ENCODE data around the gene BMP6.
A peak's percentile ranks its signal among the peaks of the same experiment; 100 is the strongest.

Gene BMP6

GRCh38 chr6:7720346-7720745 is 5.6 kb upstream of the BMP6 start:
- no peak for DNase-seq (ENCODE audit: low spot score)

- no peak for DNase-seq (ENCODE audit: low spot score)
Observed at GRCh38 chr6:7721649-7722048, 4.2 kb upstream of the BMP6 start.

DNA sequence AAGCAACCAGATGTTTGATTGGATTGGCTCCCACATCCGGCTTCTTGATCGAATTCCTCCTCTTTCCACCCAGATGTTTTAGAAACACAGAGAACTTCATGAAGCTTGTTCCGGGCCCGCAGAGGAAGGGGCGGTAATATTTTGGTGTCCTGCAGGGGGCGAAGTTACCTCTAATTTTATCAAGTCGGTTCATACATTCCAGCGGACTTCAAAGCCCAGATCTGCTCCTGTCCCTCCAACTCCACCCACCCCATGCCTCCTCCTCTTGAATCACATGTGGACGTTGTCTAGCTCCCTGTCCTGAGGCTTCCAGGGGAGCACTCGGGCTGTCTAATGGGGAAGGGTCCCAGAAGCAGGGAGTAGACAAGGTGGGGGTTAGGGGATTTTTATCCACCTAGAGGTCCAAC is 2.9 kb upstream of the BMP6 start:
- DNase-seq (ENCODE audit: low spot score) = peak; percentile 60

DNA sequence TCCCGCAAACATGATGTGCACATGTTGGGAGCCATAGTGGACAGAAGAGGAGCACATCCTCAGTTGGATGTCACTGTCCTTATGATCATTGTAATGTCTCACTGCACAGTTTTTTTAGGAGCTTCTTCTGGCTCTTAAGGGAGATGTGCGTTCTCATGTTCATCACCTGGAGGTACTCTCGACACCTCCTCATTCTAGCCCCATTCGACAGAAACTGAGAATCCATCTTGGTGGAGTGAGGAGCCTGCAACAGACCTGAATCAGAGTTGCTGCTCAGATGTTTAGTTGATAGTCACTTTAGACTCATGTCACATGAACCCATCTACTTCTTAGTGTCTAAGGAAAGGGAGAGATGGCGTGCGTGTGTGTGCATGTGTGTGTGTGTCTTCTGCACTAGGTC is 2.3 kb upstream of the BMP6 start:
- no peak for DNase-seq (ENCODE audit: low spot score)

GRCh38 chr6:7725412-7725811 is 487 bp upstream of the BMP6 start:
- no peak for DNase-seq (ENCODE audit: low spot score)

GRCh38 chr6:7726416-7727085 is 652 bp downstream of the BMP6 start:
- peak; percentile 60 for DNase-seq (ENCODE audit: low spot score)

DNA sequence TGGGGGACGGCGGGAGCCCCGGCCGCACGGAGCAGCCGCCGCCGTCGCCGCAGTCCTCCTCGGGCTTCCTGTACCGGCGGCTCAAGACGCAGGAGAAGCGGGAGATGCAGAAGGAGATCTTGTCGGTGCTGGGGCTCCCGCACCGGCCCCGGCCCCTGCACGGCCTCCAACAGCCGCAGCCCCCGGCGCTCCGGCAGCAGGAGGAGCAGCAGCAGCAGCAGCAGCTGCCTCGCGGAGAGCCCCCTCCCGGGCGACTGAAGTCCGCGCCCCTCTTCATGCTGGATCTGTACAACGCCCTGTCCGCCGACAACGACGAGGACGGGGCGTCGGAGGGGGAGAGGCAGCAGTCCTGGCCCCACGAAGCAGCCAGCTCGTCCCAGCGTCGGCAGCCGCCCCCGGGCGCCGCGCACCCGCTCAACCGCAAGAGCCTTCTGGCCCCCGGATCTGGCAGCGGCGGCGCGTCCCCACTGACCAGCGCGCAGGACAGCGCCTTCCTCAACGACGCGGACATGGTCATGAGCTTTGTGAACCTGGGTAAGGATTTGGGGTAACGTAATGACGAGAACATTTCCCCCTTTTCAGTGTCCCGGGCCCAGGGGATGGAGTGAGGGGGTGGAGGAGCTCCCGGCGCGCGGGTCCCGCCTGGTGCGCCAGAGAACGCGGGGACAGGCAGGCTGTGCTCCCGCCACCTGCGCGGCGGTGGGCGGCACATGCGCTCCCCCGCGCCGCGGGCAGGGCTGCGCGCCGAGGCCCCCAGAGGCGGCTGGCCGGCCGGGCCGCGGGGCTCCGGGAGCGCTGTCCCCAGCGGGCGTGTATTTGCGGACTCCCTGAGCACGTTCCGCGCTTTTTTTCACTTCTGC is 1.4 kb downstream of the BMP6 start:
- DNase-seq (ENCODE audit: low spot score) = peak; percentile 50

- peak; percentile 49 for DNase-seq (ENCODE audit: low spot score)
Observed at GRCh38 chr6:7727946-7728854, 2.3 kb downstream of the BMP6 start.

GRCh38 chr6:7728855-7729590 is 3.1 kb downstream of the BMP6 start:
- peak; percentile 51 for DNase-seq (ENCODE audit: low spot score)

DNA sequence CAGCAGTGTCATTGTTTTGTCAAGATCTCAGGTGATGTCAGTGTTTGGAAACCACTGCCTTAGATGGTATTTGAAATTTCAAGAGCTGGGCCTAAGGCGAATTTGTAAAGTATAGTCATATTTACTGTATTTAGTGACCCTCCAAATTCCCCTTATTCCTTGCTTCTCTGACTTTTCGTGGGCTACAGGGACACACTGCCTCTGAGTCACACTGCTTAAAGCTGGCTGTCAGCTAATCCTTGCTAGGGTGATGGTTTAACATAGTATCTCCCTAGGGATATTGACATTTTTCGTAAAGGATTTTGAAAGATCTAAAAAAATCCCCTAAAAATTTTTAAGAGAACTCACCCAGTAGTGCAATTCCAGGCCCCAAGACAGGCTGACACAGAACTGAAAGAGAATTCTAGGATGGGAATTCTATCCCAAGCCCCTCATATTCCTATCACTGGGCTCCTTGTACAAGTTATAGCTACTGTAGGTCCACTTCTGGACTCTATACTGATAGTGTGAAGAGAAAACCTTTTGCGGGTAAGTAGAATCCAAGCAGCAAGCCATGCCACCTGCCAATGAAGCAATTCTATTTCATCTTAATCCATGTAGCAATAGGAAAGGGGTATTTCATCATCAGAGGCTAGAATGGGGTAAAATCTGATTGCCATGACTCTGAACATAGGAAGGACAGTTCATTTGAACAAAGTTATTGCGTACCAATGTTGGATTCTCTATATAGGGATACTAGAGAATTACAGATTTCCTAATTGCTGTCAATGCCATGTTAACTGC is 4.3 kb downstream of the BMP6 start:
- no peak for DNase-seq (ENCODE audit: low spot score)

GRCh38 chr6:7730784-7731227 is 4.9 kb downstream of the BMP6 start:
- no peak for DNase-seq (ENCODE audit: low spot score)

GRCh38 chr6:7731294-7731693 is 5.4 kb downstream of the BMP6 start:
- no peak for DNase-seq (ENCODE audit: low spot score)

- no peak for DNase-seq (ENCODE audit: low spot score)
Observed at GRCh38 chr6:7732228-7732627, 6.3 kb downstream of the BMP6 start.

DNA sequence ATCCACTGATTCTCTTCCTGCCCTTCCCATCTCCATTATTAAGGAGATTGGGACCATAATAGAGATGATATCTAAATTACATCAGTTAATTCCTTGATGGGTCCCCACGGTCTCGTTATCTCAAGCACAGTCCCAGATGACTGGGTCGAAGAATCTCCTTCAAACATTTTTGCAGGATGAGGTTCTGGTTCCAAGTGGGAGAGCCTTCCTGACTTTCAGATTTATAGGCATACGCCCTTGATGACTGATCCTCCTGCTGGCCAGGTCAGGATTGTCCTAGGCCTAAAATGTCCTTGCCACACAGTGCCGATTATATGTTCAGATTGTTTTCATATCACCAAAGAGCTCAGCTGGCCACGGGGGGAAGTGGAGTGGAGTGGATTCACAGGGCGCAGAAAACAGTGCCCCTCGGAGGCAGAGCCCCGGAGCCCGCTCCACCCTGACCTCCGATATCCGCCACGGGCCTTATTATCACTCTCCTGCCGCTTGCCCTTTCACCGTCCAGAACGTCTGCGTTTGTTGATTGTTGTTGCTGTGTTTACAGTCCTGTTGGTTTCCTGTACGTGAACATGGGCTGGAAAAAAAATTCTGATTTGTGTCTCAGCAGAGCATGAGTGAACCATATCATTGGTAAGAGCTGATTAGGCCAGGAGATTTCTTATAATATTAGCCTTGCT is 8.9 kb downstream of the BMP6 start:
- DNase-seq (ENCODE audit: low spot score) = no peak

- DNase-seq (ENCODE audit: low spot score) = no peak
Observed at GRCh38 chr6:7737106-7737505, 11.2 kb downstream of the BMP6 start.

DNA sequence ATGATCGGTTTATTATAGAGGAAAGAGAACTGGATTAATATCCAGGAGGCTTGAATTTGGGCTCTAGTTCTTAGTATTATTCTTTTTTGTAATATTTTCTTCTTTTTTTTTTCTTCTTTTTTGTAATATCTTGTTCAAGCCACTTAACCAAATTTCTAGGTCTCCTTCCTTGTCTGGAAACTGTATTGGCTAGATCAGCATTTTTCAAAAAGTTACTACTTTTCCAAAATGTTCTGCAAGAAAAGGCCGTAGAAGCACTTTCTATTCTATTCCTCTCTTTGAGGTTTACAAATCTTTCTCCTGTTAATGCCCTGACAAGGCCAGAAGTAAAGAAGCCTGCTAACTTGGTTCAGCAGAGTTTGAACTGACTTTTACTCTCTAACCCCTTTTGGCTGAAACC is 12.0 kb downstream of the BMP6 start:
- DNase-seq (ENCODE audit: low spot score) = no peak

DNA sequence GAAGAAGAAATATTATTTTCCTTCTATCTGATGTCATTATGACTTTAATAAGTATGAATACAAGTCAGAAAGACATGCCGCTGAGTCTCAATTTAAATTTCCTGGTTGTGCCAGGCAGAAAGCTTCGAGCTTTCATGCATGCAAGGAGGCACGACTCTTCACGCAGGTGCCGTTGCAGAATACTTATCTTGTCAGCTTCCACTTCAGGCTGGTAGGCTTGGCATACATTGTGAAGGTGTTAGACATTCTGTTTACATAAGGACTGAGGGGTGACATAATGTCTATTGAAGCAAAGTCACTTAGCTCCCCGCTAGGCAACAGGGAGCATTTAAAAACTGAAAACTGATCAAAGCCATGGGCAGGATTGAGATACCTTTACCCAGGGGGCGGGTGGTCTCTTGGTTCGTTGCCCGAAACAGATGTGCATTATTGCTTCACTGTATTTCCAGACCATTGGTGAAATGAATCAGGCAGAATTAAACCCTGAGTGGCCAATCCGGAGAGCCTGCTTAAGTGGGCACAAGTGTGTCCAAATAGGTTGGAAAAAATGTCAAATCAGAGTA is 16.4 kb downstream of the BMP6 start:
- no peak for DNase-seq (ENCODE audit: low spot score)

- DNase-seq (ENCODE audit: low spot score) = no peak
Observed at GRCh38 chr6:7745942-7746341, 20.0 kb downstream of the BMP6 start.

- no peak for DNase-seq (ENCODE audit: low spot score)
Observed at GRCh38 chr6:7747016-7747415, 21.1 kb downstream of the BMP6 start.

GRCh38 chr6:7747433-7747832 is 21.5 kb downstream of the BMP6 start:
- DNase-seq (ENCODE audit: low spot score) = no peak

Data from iPS-NIHi11 (cell line).